Measurements from ENCODE around the gene RCCD1.

DNA sequence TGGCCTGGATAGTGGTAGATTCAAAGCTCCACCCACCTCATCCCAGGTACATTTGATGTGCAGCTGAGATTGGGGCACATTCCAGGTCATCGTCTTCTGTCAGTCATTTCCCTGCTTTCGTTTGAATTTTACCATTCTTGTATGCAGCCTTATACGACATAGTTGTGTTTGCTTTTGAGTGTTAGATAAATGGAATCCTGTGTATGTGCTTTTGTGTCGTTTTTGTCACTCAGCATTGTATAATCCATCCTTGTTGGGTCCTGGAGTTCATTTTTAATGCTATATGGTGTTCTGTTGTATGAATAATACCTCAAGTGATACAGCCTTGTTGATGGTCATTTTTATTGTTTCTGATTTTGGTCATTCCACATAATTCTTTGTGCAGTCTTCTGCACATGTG lies 7.3 kb downstream of the RCCD1 start:
- TF ChIP-seq EZH2 (IDR thresholded peaks at IDR 0.05) (no peak), EZH2phosphoT487 (IDR thresholded peaks at IDR 0.05) (no peak)
- TF ChIP-seq, protein P1, sequence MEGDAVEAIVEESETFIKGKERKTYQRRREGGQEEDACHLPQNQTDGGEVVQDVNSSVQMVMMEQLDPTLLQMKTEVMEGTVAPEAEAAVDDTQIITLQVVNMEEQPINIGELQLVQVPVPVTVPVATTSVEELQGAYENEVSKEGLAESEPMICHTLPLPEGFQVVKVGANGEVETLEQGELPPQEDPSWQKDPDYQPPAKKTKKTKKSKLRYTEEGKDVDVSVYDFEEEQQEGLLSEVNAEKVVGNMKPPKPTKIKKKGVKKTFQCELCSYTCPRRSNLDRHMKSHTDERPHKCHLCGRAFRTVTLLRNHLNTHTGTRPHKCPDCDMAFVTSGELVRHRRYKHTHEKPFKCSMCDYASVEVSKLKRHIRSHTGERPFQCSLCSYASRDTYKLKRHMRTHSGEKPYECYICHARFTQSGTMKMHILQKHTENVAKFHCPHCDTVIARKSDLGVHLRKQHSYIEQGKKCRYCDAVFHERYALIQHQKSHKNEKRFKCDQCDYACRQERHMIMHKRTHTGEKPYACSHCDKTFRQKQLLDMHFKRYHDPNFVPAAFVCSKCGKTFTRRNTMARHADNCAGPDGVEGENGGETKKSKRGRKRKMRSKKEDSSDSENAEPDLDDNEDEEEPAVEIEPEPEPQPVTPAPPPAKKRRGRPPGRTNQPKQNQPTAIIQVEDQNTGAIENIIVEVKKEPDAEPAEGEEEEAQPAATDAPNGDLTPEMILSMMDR (IDR thresholded peaks at IDR 0.05) = no peak

Data from neural progenitor cell (in vitro differentiated cells).